GM18502 (cell line): ENCODE measurements around the gene BTBD9.
"Not testable (repeated sequence)": the region's sequence is repeated elsewhere in the genome, so short reads cannot be mapped to it uniquely, and the experiment has no call there.

Experiments
- ATAC-seq: cut with Tn5 transposase; IDR thresholded peaks from one replicate; pipeline ENCODE4 v1.9.1; 2021; ENCODE audit warnings: mild to moderate bottlenecking; ENCODE audit not compliant: unreplicated experiment, poor library complexity

BTBD9 gene

DNA sequence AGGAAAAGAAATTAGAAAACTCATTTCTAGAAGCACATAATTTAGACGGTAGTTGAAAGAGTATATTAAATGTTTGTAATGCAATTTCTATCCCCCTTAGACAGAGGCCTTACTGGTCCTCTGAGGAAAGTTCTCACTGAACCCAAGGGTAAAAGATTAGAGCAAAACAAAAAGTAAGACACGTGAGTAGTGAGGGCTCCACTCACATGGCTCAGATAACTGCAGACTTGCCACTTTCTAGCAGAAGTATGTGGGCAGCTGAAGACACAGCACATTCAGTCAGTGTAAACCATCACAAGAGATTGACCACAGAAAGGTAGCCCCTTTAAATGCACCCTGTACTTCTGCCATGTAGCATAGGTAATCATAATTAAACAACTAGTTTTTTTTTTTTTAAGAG is 193.8 kb downstream of the BTBD9 start:
- ATAC-seq = no peak

- ATAC-seq = no peak
Observed at GRCh38 chr6:38445336-38445735, 194.4 kb downstream of the BTBD9 start.

GRCh38 chr6:38443352-38444144 is 196.2 kb downstream of the BTBD9 start:
- ATAC-seq = no peak

GRCh38 chr6:38438097-38438496 is 201.6 kb downstream of the BTBD9 start:
- ATAC-seq = no peak

GRCh38 chr6:38436726-38437465 is 202.8 kb downstream of the BTBD9 start:
- no peak for ATAC-seq

GRCh38 chr6:38435330-38435729 is 204.4 kb downstream of the BTBD9 start:
- no peak for ATAC-seq

DNA sequence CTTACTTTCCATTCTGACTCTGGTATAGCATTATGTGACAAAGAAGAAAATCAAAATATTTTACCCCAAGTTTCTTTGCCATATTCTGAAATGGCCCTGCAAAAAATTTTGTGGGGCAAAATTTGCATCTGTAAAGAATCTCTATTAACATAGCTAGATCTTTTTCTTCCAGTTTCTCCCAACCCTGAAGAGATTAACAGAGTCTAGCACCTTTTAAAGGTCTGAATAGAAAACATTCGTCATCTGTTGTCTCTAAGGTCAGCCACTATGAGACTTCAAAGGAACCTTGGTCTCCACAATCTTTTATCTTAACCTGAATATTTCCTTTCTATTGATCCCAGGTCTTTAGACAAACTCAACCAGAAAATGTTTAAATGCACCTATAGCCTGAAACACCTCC is 205.7 kb downstream of the BTBD9 start:
- no peak for ATAC-seq

GRCh38 chr6:38432479-38432878 is 207.2 kb downstream of the BTBD9 start:
- ATAC-seq = no peak

- ATAC-seq = no peak
Observed at GRCh38 chr6:38432079-38432478, 207.7 kb downstream of the BTBD9 start.

- ATAC-seq = no peak
Observed at GRCh38 chr6:38429546-38429945, 210.2 kb downstream of the BTBD9 start.

- ATAC-seq = peak; percentile 61
Observed at GRCh38 chr6:38427492-38428210, 212.1 kb downstream of the BTBD9 start.

DNA sequence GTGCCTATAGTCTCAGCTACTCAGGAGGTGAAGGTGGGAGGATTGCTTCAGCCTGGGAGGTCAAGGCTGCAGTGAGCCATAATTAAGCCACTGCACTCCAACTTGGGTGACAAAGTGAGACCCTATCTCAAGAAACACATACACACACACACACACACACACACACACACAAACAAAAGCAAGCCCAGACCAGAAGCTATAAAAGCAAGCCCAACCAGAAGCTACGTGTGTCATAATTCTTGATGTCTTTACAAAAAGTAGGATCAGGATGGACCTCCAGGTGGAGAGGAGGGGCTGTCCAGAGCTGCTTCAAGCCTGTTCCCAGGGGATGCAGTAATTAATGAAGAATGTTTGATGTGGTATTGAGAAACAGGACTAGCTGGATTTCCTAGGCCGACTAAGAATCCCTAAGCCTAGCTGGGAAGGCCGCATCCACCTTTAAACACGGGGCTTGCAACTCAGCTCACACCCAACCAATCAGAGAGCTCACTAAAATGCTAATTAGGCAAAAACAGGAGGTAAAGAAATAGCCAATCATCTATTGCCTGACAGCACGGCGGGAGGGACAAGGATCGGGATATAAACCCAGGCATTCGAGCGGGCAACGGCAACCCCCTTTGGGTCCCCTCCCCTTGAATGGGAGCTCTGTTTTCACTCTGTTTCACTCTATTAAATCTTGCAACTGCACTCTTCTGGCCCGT is 213.8 kb downstream of the BTBD9 start:
- not testable (repeated sequence) for ATAC-seq

DNA sequence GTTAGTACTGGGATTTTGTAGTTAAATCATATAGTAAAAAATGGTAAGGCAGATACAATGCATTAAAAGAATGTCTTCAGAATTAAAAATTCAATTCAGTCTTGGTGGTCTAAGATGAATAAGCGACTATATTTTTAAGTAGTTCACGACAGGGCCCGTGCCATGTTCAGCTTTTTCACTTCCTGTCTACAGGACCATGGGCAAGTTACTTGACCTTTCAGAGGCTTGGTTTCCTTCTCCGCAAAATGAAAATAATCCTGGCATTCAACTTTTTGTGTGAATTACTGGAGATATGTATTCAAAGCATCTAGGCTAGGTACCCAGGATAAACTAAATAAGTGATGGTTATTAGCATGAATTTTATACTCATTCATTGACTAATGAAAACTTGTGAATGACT is 216.0 kb downstream of the BTBD9 start:
- no peak for ATAC-seq

- ATAC-seq = no peak
Observed at GRCh38 chr6:38420207-38420606, 219.5 kb downstream of the BTBD9 start.

- ATAC-seq = no peak
Observed at GRCh38 chr6:38417521-38417920, 222.2 kb downstream of the BTBD9 start.

GRCh38 chr6:38415231-38416005 is 224.3 kb downstream of the BTBD9 start:
- ATAC-seq = no peak

GRCh38 chr6:38413102-38413800 is 226.5 kb downstream of the BTBD9 start:
- no peak for ATAC-seq

- ATAC-seq = no peak
Observed at GRCh38 chr6:38407192-38407591, 232.5 kb downstream of the BTBD9 start.

DNA sequence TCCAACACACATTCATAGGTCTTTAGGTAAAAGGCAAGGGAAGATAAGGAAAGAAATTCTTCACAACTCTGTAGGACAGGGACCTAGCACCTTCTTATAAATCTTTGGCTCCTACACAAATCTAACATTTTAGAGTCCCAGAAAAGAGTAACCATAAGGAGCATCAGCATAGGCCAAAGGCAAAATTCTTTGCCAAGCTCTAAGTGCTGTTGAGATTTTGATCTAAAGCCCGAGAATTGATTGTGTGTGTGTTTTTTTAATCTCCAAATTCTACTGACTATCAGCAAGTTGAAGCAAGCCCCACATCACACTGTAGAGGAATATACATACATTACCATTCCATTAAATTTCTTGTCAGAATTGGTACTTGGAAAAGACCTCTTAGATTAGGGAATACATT is 233.6 kb downstream of the BTBD9 start:
- no peak for ATAC-seq
